Breast epithelium (tissue), 3 donors: Measurements from ENCODE around the gene ERV3-1.
"Not testable (repeated sequence)": the region's sequence is repeated elsewhere in the genome, so short reads cannot be mapped to it uniquely, and the experiment has no call there.

Experiments used
- POLR2A ChIP-seq: fragments of 450-650 bp; IDR thresholded peaks from one replicate; pipeline ENCODE4 v1.6.1; 2016; ENCODE audit warnings: antibody characterized with exemption, mild to moderate bottlenecking, moderate library complexity
- POLR2AphosphoS5 ChIP-seq, 3 donors: sonication (generic); formaldehyde crosslinking; IDR thresholded peaks; one replicate each; pipeline ENCODE4 v1.6.1; 2017; ENCODE audit warnings: antibody characterized with exemption in 3 of 3
- TF ChIP-seq, protein P1 (sequence below), 3 donors: fragments of 450-650 bp; IDR thresholded peaks; one replicate each; pipeline ENCODE4 v1.5.1; 2016 to 2017; ENCODE audit warnings: antibody characterized with exemption in 3 of 3, mild to moderate bottlenecking in 3 of 3, moderate library complexity in 3 of 3

DNA sequence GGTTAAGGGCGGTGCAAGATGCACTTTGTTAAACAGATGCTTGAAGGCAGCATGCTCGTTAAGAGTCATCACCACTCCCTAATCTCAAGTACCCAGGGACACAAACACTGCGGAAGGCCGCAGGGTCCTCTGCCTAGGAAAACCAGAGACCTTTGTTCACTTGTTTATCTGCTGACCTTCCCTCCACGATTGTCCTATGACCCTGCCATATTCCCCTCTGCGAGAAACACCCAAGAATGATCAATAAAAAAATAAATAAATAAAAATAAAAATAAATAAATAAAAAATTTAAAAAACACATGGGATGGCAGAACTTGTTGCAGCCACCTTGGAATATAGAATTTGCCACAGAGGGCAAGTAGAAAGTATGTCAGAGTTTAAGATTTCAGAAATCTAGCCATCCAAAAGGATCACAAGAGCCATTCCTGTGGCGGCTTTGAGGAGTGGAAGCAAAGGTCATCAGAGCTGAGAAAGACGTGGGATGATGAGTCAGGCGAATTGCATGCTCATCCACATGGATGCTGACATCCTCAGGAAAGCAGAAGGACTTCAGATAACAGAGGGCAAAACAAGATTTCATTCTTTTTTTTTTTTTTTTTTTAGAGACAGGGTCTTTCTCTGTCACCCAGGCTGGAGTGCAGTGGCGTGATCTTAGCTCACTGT lies 27.8 kb upstream of the ERV3-1 start:
- TF ChIP-seq, protein P1, sequence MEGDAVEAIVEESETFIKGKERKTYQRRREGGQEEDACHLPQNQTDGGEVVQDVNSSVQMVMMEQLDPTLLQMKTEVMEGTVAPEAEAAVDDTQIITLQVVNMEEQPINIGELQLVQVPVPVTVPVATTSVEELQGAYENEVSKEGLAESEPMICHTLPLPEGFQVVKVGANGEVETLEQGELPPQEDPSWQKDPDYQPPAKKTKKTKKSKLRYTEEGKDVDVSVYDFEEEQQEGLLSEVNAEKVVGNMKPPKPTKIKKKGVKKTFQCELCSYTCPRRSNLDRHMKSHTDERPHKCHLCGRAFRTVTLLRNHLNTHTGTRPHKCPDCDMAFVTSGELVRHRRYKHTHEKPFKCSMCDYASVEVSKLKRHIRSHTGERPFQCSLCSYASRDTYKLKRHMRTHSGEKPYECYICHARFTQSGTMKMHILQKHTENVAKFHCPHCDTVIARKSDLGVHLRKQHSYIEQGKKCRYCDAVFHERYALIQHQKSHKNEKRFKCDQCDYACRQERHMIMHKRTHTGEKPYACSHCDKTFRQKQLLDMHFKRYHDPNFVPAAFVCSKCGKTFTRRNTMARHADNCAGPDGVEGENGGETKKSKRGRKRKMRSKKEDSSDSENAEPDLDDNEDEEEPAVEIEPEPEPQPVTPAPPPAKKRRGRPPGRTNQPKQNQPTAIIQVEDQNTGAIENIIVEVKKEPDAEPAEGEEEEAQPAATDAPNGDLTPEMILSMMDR (IDR thresholded peaks at IDR 0.05) = not testable (repeated sequence)
- not testable (repeated sequence) for TF ChIP-seq POLR2AphosphoS5 (IDR thresholded peaks at IDR 0.05); POLR2A
